Panc1 (cell line): Measurements from ENCODE around the gene INSYN2B.

Experiments used
- POLR2AphosphoS5 ChIP-seq: IDR thresholded peaks from 2 replicates; pipeline ENCODE4 v1.6.1; 2012; ENCODE audit warnings: mild to moderate bottlenecking, low read depth, low read length, moderate library complexity
- SIN3A ChIP-seq: IDR thresholded peaks from 2 replicates; pipeline ENCODE4 v1.6.1; 2012; ENCODE audit warnings: low read depth, mild to moderate bottlenecking, low read length, moderate library complexity, borderline replicate concordance; ENCODE audit not compliant: insufficient read depth
- TCF7L2 ChIP-seq: IDR thresholded peaks from 2 replicates; pipeline ENCODE4 v1.6.1; 2011; ENCODE audit warnings: mild to moderate bottlenecking, low read depth, low read length, inconsistent platforms
- TF ChIP-seq, protein P1 (sequence below): fragments of 450-650 bp; IDR thresholded peaks from 2 replicates; pipeline ENCODE4 v1.5.1; 2017; ENCODE audit warnings: mild to moderate bottlenecking

DNA sequence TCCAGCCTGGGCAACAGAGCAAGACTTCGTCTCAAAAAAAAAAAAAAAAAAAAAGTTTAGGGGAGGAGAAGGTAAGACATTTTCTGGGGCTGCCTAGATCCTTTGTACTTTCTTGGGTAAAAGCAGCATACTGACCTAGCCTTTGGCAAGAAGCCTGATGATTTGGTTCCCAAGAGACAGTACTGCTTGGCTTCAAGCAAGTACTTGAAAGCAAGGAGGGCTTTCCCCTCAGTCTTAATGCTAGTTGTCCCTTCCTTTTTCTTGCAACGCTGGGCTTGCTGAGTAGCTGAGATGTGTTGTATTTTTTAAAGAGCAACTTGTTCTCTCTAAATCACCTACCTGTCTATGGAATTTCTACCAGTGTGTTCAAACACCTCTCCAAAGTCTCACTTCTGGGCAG lies 76.2 kb downstream of the INSYN2B start:
- TF ChIP-seq, protein P1, sequence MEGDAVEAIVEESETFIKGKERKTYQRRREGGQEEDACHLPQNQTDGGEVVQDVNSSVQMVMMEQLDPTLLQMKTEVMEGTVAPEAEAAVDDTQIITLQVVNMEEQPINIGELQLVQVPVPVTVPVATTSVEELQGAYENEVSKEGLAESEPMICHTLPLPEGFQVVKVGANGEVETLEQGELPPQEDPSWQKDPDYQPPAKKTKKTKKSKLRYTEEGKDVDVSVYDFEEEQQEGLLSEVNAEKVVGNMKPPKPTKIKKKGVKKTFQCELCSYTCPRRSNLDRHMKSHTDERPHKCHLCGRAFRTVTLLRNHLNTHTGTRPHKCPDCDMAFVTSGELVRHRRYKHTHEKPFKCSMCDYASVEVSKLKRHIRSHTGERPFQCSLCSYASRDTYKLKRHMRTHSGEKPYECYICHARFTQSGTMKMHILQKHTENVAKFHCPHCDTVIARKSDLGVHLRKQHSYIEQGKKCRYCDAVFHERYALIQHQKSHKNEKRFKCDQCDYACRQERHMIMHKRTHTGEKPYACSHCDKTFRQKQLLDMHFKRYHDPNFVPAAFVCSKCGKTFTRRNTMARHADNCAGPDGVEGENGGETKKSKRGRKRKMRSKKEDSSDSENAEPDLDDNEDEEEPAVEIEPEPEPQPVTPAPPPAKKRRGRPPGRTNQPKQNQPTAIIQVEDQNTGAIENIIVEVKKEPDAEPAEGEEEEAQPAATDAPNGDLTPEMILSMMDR = no peak
- TF ChIP-seq POLR2AphosphoS5 (no peak), TCF7L2 (no peak), SIN3A (no peak)
